A549 (cell line): ENCODE data around the gene SUGCT.

Experiments
- CBX8 ChIP-seq: fragments of 200-600 bp; sonication (generic); IDR thresholded peaks from 2 replicates; pipeline ENCODE4 v1.6.1; 2016
- MYC ChIP-seq: IDR thresholded peaks from 2 replicates; pipeline ENCODE4 v1.6.1; 2012; ENCODE audit warnings: mild to moderate bottlenecking, inconsistent platforms, low read length, improper control_type of control experiment, borderline replicate concordance
- NR3C1 ChIP-seq: fragments of >200 bp; sonication (Bioruptor Twin); formaldehyde crosslinking; IDR thresholded peaks from 3 replicates; pipeline ENCODE4 v1.6.1; 2017
- POLR2A ChIP-seq: IDR thresholded peaks from 2 replicates; pipeline ENCODE4 v1.6.1; 2012; ENCODE audit warnings: mild to moderate bottlenecking, low read length
- ZNF302 ChIP-seq: fragments of 250-450 bp; sonication (Bioruptor Pico); IDR thresholded peaks from 2 replicates; pipeline ENCODE4 v1.9.0; 2021; ENCODE audit warnings: inconsistent platforms, mild to moderate bottlenecking, moderate library complexity
- TF ChIP-seq, protein P1 (sequence below): fragments of >200 bp; sonication (Bioruptor Twin); formaldehyde crosslinking; IDR thresholded peaks from 3 replicates; pipeline ENCODE4 v1.5.1; 2016

DNA sequence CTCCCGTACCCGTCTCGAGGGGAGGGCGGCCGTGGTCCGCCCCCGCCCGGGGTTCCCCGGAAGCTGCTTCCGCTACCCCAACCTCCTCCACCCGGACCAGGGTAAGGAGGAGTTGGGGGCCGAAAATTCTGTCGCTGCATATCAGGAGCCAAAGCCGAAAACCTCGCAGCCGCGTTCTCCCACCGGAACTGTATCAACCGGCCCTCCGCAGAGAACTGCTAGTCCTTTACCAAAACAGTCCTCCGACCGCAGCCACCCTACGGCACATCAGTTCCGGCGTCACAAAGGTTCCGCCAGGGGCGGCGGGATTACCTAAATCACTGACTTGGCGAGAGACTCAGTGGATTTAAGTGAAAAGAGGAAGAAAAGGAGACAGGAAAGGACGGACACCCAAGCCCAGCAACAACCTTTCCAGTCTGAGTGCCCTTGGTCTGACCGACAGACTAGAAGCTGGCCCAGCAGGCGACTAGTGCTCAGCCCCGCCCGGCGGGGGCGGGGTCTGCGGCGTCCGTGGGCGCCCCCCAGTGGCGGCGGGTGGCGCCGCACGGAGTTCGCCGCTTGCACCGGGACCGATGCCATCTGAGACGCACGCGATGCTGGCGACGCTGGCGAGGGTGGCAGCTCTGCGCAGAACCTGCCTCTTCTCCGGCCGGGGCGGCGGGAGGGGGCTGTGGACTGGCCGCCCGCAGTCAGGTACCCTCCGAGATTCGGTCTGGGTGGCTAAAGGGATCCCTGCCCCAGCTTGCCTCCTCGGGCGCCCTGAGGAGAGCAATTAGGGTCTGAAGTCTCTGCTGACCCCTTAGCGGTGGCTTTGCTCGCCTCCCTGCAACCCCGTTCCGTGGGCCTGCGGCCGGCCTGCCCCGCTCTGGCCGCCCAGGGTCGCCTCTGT lies at the start of gene SUGCT, which contains the start of gene MPLKIP:
- TF ChIP-seq, protein P1, sequence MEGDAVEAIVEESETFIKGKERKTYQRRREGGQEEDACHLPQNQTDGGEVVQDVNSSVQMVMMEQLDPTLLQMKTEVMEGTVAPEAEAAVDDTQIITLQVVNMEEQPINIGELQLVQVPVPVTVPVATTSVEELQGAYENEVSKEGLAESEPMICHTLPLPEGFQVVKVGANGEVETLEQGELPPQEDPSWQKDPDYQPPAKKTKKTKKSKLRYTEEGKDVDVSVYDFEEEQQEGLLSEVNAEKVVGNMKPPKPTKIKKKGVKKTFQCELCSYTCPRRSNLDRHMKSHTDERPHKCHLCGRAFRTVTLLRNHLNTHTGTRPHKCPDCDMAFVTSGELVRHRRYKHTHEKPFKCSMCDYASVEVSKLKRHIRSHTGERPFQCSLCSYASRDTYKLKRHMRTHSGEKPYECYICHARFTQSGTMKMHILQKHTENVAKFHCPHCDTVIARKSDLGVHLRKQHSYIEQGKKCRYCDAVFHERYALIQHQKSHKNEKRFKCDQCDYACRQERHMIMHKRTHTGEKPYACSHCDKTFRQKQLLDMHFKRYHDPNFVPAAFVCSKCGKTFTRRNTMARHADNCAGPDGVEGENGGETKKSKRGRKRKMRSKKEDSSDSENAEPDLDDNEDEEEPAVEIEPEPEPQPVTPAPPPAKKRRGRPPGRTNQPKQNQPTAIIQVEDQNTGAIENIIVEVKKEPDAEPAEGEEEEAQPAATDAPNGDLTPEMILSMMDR = peak; percentile 95
- TF ChIP-seq MYC = no peak
- no peak for TF ChIP-seq ZNF302 (CRISPR knock-in tag)
- TF ChIP-seq CBX8 = no peak
- peak; percentile 62 for TF ChIP-seq POLR2A
- no peak for TF ChIP-seq NR3C1
